ENCODE measurements around the gene LYSET.
"Not testable (repeated sequence)": the region's sequence is repeated elsewhere in the genome, so short reads cannot be mapped to it uniquely, and the experiment has no call there.

- TF ChIP-seq CTCF, EP300, POLR2A (IDR thresholded peaks at IDR 0.05): not testable (repeated sequence)
These were observed 19.5 kb upstream of the LYSET start for GRCh38 chr14:93165271-93166265.
